ENCODE data around the gene SORCS2. TPM values are rescaled to one million over a fixed set of nuclear protein-coding genes. Genes with fewer than 3 reads are reported as not detected.

The SORCS2 gene
- total and polyA plus RNA-seq, 2 of the 4 experiments (the other 2 are of a cell fraction): 0.36 to 0.62 TPM

- no TSS peak for BruUV-seq (replicated peaks)
- no peak overlapping the region for H2BK120ac ChIP-seq (ENCODE audit: low read depth, low read length)
- no peak overlapping the region for H2BK15ac ChIP-seq (ENCODE audit: low read depth, low read length)
- no peak overlapping the region for H2AK5ac ChIP-seq (ENCODE audit: low read depth, low read length)
- H3K79me1 ChIP-seq (ENCODE audit: low read depth in 1 of 2, low read length in 2 of 2): peaks cover 11 to 19% of the 10 kb centered on the region in 2 experiments; a peak in 2 of 4 replicates
- no peaks in the 10 kb centered on the region for H3K9me3 ChIP-seq (ENCODE audit: control insufficient read depth, insufficient read depth, low read length)
- no peak overlapping the region for H3K9ac ChIP-seq (ENCODE audit: low read depth, low read length)
- no peak overlapping the region for H4K5ac ChIP-seq (ENCODE audit: low read depth, low read length)
- H3K27me3 ChIP-seq (ENCODE audit: control insufficient read depth, insufficient read depth, low read length): no peaks in the 10 kb centered on the region
- no peak overlapping the region for H3K4me3 ChIP-seq (ENCODE audit: insufficient read depth, low read depth, low read length)
- no peak overlapping the region for H4K8ac ChIP-seq (ENCODE audit: low read depth in 2 of 2, low read length in 2 of 2)
- no peak overlapping the region for H3K18ac ChIP-seq (ENCODE audit: low read depth, low read length)
- in situ Hi-C loops (cut with MboI; ENCODE audit: low sequenced_read_pairs) (no loop called here), dilution Hi-C loops (cut with HindIII; ENCODE audit: low sequenced_read_pairs, unreplicated experiment) (no loop called here), intact Hi-C loops (cut with micrococcal nuclease) (no loop called here)
- H3K4me2 ChIP-seq (ENCODE audit: low read depth, low read length): no peak overlapping the region
- no peak for TF ChIP-seq CTCF (conservative IDR thresholded peaks at IDR 0.05; ENCODE audit: low read depth, low read length)
- TF ChIP-seq CHD1 (IDR thresholded peaks at IDR 0.05; ENCODE audit: low read depth, low read length): no peak
- no peak for TF ChIP-seq RFX5 (IDR thresholded peaks at IDR 0.05; ENCODE audit: low read depth, low read length)
- no peak for TF ChIP-seq POLR2A (IDR thresholded peaks at IDR 0.05; ENCODE audit: low read depth, low read length)
- no peak for TF ChIP-seq BHLHE40 (IDR thresholded peaks at IDR 0.05; ENCODE audit: low read depth, low read length)
- no peak for TF ChIP-seq MAZ (IDR thresholded peaks at IDR 0.05; ENCODE audit: borderline replicate concordance, low read depth, low read length)
- no peak for TF ChIP-seq FOS (IDR thresholded peaks at IDR 0.05; ENCODE audit: low read depth, low read length)
- TF ChIP-seq RAD21 (IDR thresholded peaks at IDR 0.05; ENCODE audit: low read length): no peak
- TF ChIP-seq USF2 (IDR thresholded peaks at IDR 0.05; ENCODE audit: low read depth, low read length): no peak
- TF ChIP-seq SMC3 (IDR thresholded peaks at IDR 0.05; ENCODE audit: low read depth, low read length): no peak
- TF ChIP-seq CEBPB (IDR thresholded peaks at IDR 0.05; ENCODE audit: low read depth, low read length): no peak
- no peak for TF ChIP-seq NFE2L2 (IDR thresholded peaks at IDR 0.05; ENCODE audit: low read depth, low read length)
- TF ChIP-seq ELK1 (IDR thresholded peaks at IDR 0.05; ENCODE audit: borderline replicate concordance, low read depth, low read length): no peak
- no peak for TF ChIP-seq MXI1 (IDR thresholded peaks at IDR 0.05; ENCODE audit: borderline replicate concordance, low read depth, low read length)
- no peak for TF ChIP-seq RCOR1 (IDR thresholded peaks at IDR 0.05; ENCODE audit: insufficient replicate concordance, low read length)
- TF ChIP-seq MAFK (IDR thresholded peaks at IDR 0.05; ENCODE audit: low read depth, low read length): no peak
- no peak overlapping the region for H2BK20ac ChIP-seq (ENCODE audit: low read depth, low read length)
- ATAC-seq (ENCODE audit: low read depth) (no peak), DNase-seq (no peak)
- H3K14ac ChIP-seq (replicated peaks; ENCODE audit: low read depth, low read length): no peak overlapping the region
- WGBS, 2 experiments (ENCODE audit: extremely low coverage in 2 of 2, insufficient read length in 1 of 2): 90% methylated on average over 8 of the region's 14 CpGs; no CpG with 5 or more reads in 1 of the 2 experiments
- no peaks in the 10 kb centered on the region for H3K4me1 ChIP-seq (ENCODE audit: control insufficient read depth, insufficient read depth, low read length)
- peak overlapping the region; percentile 16 for H2AK9ac ChIP-seq (replicated peaks; ENCODE audit: low read depth, low read length, poor library complexity)
- H4K20me1 ChIP-seq (ENCODE audit: insufficient read depth, low read length): peaks cover 23% of the 10 kb centered on the region
- no peak overlapping the region for H4K91ac ChIP-seq (ENCODE audit: insufficient read depth, low read depth, low read length)
- no peaks in the 10 kb centered on the region for H3K9me1 ChIP-seq (ENCODE audit: insufficient read depth, low read length)
- H2AFZ ChIP-seq (replicated peaks; ENCODE audit: low read length, poor library complexity): peak overlapping the region; percentile 29
- no peak overlapping the region for H3K4ac ChIP-seq (ENCODE audit: low read depth, low read length)
- POLR2A ChIA-PET (ENCODE audit: unreplicated experiment): no interaction called here
- no peak overlapping the region for H2BK5ac ChIP-seq (ENCODE audit: low read depth, low read length, poor library complexity, severe bottlenecking)
- H3K27ac ChIP-seq (ENCODE audit: insufficient read depth, low read length): no peak overlapping the region
- CTCF ChIA-PET: no interaction called here
- no peak overlapping the region for H3K56ac ChIP-seq (ENCODE audit: extremely low read depth, insufficient read depth, low read length)
- peaks cover 37% of the 10 kb centered on the region for H3K36me3 ChIP-seq (ENCODE audit: control insufficient read depth, insufficient read depth, low read length)
- H3K23ac ChIP-seq (ENCODE audit: low read depth, low read length): no peak overlapping the region
Measured at GRCh38 chr4:7756071-7756470, 563.7 kb downstream of the SORCS2 start.
